ENCODE results near the gene CDK2AP2. TPM values are rescaled to one million over a fixed set of nuclear protein-coding genes. Genes with fewer than 3 reads are reported as not detected.

The CDK2AP2 gene
- total and polyA plus RNA-seq, 2 experiments from 2014 or later, result 48.6 to 120 TPM

GRCh38 chr11:67501854-67502253, 6.1 kb downstream of the CDK2AP2 start:
- Histone ChIP-seq H3K4me2 (no peak overlapping the region), H2AFZ (no peak overlapping the region), H3K27me3 (ENCODE audit: insufficient read depth) (no peaks in the 10 kb centered on the region; the same call in 1 of the 2 replicates), H4K20me1 (replicated peaks; ENCODE audit: insufficient read depth) (peaks cover 11% of the 10 kb centered on the region; the same call in 1 of the 2 replicates), H3K27ac (ENCODE audit: low read depth) (no peak overlapping the region), H3K4me3 (no peak overlapping the region), H3K4me1 (ENCODE audit: insufficient read depth) (peaks cover 17% of the 10 kb centered on the region), H3K9me2 (ENCODE audit: insufficient read depth) (no peaks in the 10 kb centered on the region), H3K36me3 (ENCODE audit: insufficient read depth) (peaks cover 4% of the 10 kb centered on the region; the same call in 1 of the 2 replicates), H3K79me2 (replicated peaks; ENCODE audit: insufficient read depth) (peaks cover 1% of the 10 kb centered on the region; the same call in 1 of the 2 replicates), H3F3A (replicated peaks; ENCODE audit: low read depth) (0 out of 2 replicates have a peak, but pooled peaks cover 9% of the 10 kb centered on the region)
- Mint-ChIP-seq H3K27ac (no peak overlapping the region), H3K4me1 (peaks cover 17% of the 10 kb centered on the region), H3K4me3 (no peak overlapping the region), H3K9me3 (no peaks in the 10 kb centered on the region; the same call in 2 of the 3 replicates), H3K27me3 (ENCODE audit: insufficient read depth, low read depth, poor library complexity) (peaks cover 15% of the 10 kb centered on the region), H3K36me3 (ENCODE audit: low read depth) (peaks cover 13% of the 10 kb centered on the region)
- TF ChIP-seq, protein P1, sequence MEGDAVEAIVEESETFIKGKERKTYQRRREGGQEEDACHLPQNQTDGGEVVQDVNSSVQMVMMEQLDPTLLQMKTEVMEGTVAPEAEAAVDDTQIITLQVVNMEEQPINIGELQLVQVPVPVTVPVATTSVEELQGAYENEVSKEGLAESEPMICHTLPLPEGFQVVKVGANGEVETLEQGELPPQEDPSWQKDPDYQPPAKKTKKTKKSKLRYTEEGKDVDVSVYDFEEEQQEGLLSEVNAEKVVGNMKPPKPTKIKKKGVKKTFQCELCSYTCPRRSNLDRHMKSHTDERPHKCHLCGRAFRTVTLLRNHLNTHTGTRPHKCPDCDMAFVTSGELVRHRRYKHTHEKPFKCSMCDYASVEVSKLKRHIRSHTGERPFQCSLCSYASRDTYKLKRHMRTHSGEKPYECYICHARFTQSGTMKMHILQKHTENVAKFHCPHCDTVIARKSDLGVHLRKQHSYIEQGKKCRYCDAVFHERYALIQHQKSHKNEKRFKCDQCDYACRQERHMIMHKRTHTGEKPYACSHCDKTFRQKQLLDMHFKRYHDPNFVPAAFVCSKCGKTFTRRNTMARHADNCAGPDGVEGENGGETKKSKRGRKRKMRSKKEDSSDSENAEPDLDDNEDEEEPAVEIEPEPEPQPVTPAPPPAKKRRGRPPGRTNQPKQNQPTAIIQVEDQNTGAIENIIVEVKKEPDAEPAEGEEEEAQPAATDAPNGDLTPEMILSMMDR (conservative IDR thresholded peaks at IDR 0.05; ENCODE audit: low read depth in 2 of 2), result no peak
- TF ChIP-seq ZNF114 (CRISPR knock-in tag; IDR thresholded peaks at IDR 0.05), result no peak
- TF ChIP-seq EZH2 (IDR thresholded peaks at IDR 0.05; ENCODE audit: low read depth, unreplicated experiment), result no peak
- no peak for TF ChIP-seq ZNF331 (CRISPR knock-in tag; IDR thresholded peaks at IDR 0.05; ENCODE audit: low read depth)
- TF ChIP-seq POLR2AphosphoS5 (IDR thresholded peaks at IDR 0.05; ENCODE audit: low read depth), result no peak
- TF ChIP-seq JUNB (IDR thresholded peaks at IDR 0.05; ENCODE audit: unreplicated experiment), result no peak
- TF ChIP-seq STAT1 (IDR thresholded peaks at IDR 0.05; ENCODE audit: unreplicated experiment), result no peak
- TF ChIP-seq CREB1 (CRISPR knock-in tag; IDR thresholded peaks at IDR 0.05; ENCODE audit: low read depth), result no peak
- ATAC-seq, result no peak
- DNase-seq (ENCODE audit: low spot score), result no peak

DNA sequence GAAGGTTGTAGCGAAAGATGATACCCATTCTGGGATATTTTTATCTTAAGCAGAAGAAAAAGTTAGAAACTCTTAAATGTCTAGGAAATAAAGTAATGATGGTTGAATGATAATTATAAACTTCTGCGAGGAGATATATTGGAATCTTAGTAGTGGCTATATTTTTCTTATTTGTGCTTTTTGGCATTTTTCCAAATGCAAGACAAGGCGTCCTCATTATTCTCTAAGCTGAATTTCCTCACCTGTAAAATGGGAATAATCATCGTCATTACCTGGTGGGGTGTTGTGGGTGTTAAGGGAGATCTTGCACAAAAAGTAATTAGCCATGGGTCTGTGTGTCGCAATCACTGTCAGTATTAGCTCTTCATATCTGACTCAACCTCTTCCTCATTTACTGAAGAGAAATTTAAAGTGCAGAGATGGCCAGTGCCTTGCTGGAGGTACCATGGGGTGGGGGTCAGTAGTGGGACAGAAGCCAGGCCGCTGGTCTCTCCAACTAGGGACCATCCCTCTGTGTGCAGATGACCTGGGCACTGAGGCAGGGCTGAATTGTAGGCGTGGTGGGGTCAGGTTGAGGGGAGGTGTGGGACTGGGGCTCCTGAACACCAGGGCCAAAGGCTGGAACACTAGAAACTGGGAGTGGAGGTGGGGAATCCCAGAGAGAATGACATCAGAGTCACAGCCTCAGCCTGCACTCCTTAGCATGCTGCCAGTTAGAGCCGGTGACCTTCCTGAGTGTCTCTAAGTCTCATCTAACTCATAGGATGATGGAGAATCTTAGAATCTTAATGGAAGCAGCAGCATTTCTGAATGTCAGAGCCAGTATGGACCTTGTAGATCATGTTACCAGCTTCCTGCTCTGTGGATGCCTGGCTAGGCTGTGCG, 6.9 kb downstream of the CDK2AP2 start:
- ATAC-seq, result no peak
- Histone ChIP-seq H3K79me2 (replicated peaks; ENCODE audit: insufficient read depth) (no peaks in the 10 kb centered on the region), H4K20me1 (replicated peaks; ENCODE audit: insufficient read depth) (peaks cover 10% of the 10 kb centered on the region; the same call in 1 of the 2 replicates), H3K4me2 (no peak overlapping the region), H3K9me2 (ENCODE audit: insufficient read depth) (no peaks in the 10 kb centered on the region), H3K36me3 (ENCODE audit: insufficient read depth) (peaks cover 4% of the 10 kb centered on the region; the same call in 1 of the 2 replicates), H3F3A (replicated peaks; ENCODE audit: low read depth) (0 out of 2 replicates have a peak, but pooled peaks cover 5% of the 10 kb centered on the region), H3K27ac (ENCODE audit: low read depth) (no peak overlapping the region), H3K4me1 (ENCODE audit: insufficient read depth) (peaks cover 12% of the 10 kb centered on the region), H3K4me3 (no peak overlapping the region), H3K27me3 (ENCODE audit: insufficient read depth) (no peaks in the 10 kb centered on the region; the same call in 1 of the 2 replicates), H2AFZ (no peak overlapping the region)
- H3K9me3 Mint-ChIP-seq, result no peaks in the 10 kb centered on the region; the same call in 2 of the 3 replicates
- no peak for DNase-seq (ENCODE audit: low spot score)
- H3K4me3 Mint-ChIP-seq, result no peak overlapping the region; the same call in 2 of the 3 replicates
- peaks cover 9% of the 10 kb centered on the region; the same call in 2 of the 3 replicates for H3K36me3 Mint-ChIP-seq (ENCODE audit: low read depth)
- no peak overlapping the region for H3K27ac Mint-ChIP-seq
- peaks cover 10% of the 10 kb centered on the region for H3K4me1 Mint-ChIP-seq
- H3K27me3 Mint-ChIP-seq (ENCODE audit: insufficient read depth, low read depth, poor library complexity), result peaks cover 15% of the 10 kb centered on the region
- TF ChIP-seq, protein P2, sequence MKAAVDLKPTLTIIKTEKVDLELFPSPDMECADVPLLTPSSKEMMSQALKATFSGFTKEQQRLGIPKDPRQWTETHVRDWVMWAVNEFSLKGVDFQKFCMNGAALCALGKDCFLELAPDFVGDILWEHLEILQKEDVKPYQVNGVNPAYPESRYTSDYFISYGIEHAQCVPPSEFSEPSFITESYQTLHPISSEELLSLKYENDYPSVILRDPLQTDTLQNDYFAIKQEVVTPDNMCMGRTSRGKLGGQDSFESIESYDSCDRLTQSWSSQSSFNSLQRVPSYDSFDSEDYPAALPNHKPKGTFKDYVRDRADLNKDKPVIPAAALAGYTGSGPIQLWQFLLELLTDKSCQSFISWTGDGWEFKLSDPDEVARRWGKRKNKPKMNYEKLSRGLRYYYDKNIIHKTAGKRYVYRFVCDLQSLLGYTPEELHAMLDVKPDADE (IDR thresholded peaks at IDR 0.05), result no peak
- TF ChIP-seq CREB1 (CRISPR knock-in tag; IDR thresholded peaks at IDR 0.05; ENCODE audit: low read depth) (no peak), EZH2 (IDR thresholded peaks at IDR 0.05; ENCODE audit: low read depth, unreplicated experiment) (no peak), EZH2phosphoT487 (IDR thresholded peaks at IDR 0.05; ENCODE audit: unreplicated experiment) (no peak), ZNF462 (CRISPR knock-in tag; IDR thresholded peaks at IDR 0.05) (no peak)

Measured in GM23338 (cell line).